Prostate gland (tissue), 2 donors: Measurements from ENCODE around the gene AARSD1.

ENCODE experiments used
- POLR2A ChIP-seq: fragments of 450-650 bp; IDR thresholded peaks from one replicate; pipeline ENCODE4 v1.6.1; 2016; ENCODE audit warnings: antibody characterized with exemption, mild to moderate bottlenecking
- TF ChIP-seq, protein P1 (sequence below), 4 experiments: fragments of 200-600 bp in 2 of 4; fragments of 450-650 bp in 2 of 4; sonication (generic) in 2 of 4; IDR thresholded peaks; 1 replicate in 3 of 4; 2 replicates in 1 of 4; pipeline ENCODE4 v1.5.1; 2016 to 2019; ENCODE audit warnings: antibody characterized with exemption in 4 of 4, mild to moderate bottlenecking in 2 of 4, moderate library complexity in 2 of 4

GRCh38 chr17:43010667-43011308 is 46.5 kb upstream of the AARSD1 start:
- TF ChIP-seq, protein P1, sequence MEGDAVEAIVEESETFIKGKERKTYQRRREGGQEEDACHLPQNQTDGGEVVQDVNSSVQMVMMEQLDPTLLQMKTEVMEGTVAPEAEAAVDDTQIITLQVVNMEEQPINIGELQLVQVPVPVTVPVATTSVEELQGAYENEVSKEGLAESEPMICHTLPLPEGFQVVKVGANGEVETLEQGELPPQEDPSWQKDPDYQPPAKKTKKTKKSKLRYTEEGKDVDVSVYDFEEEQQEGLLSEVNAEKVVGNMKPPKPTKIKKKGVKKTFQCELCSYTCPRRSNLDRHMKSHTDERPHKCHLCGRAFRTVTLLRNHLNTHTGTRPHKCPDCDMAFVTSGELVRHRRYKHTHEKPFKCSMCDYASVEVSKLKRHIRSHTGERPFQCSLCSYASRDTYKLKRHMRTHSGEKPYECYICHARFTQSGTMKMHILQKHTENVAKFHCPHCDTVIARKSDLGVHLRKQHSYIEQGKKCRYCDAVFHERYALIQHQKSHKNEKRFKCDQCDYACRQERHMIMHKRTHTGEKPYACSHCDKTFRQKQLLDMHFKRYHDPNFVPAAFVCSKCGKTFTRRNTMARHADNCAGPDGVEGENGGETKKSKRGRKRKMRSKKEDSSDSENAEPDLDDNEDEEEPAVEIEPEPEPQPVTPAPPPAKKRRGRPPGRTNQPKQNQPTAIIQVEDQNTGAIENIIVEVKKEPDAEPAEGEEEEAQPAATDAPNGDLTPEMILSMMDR (IDR thresholded peaks at IDR 0.05), result no peak
- TF ChIP-seq POLR2A, result no peak
